GM19438 (cell line): ENCODE data around the gene SIGLEC7.

Experiments
- ATAC-seq: cut with Tn5 transposase; IDR thresholded peaks from one replicate; pipeline ENCODE4 v1.9.1; 2021; ENCODE audit warnings: low read depth; ENCODE audit not compliant: unreplicated experiment

SIGLEC7 gene

DNA sequence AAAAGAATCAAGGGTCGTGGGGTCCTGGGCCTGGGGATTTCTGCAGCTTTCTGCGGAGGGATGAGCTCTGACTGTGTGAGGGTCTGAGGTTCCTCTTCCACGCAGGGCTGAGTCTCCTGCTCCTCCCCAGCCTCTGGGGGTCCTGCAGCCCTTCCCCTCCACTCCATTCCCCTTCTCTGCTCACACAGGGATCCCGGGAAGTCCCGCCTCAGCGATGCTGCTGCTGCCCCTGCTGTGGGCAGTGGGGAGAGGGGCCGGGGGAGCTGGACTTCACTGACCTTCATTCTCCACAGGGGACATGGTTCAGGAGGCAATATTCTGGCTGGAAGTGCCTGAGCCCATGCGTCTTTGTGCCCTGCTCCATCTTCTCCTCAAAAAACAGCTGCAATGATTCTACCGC is 56.5 kb downstream of the SIGLEC7 start:
- no peak for ATAC-seq

DNA sequence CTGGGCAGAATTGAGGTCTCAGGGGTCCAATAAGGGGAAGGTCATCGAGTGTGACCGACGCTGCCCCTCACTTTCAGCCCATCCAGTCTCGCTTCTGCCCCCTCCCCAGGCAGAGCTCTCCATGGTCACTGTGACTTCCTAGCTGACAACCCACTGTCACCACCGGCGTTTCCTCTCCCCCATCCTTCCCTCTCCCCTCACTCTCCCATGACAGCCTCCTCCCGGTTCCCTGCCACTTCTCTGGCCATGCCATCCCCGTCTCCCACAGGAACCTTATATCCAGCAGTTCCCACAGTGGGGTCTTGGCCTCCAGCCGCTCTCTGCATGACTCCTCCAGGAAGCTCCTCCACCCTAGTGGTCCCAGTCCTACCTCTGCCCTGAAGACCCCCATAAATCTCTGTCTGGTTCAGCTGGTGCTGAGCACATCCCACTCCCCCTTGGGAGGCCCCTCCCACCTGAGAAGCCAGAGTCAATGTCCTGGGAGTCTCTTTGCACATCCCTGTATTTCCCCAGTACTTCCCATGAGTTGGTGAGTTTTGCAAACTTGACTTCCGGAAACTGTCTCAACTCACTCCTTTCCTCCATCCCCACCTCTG is 58.1 kb downstream of the SIGLEC7 start:
- no peak for ATAC-seq

DNA sequence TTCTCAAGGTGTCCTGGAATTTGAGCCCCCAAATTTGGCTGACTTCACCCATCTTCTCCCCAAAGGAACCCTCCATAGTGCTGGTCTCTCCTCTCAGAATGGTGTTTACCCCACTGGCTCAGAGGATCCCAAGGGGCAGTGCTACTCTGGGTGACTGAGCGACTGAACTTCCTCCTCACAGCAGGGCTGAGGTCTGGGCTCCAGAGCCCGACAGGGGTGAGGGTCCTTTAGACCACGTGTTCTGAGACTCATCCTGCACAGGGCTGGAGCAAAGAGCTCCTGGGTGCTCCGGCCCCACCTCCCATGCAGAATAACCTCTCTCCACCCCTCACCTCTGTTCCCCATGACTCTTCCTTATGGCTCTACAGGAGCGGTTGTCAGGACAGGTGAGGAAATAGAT is 59.6 kb downstream of the SIGLEC7 start:
- no peak for ATAC-seq
